OCI-LY7 (cell line): Measurements from ENCODE around the gene SLC25A47. TPM values are rescaled to one million over a fixed set of nuclear protein-coding genes. Genes with fewer than 3 reads are reported as not detected.

Experiments
- BruUV-seq: library from RNA; stranded (reverse); fragments of 400-500 nt; replicated peaks from 2 replicates; lab custom pipeline; 2021; lab: Mats Ljungman, UMichigan
- CTCF ChIA-PET: fragments of 300-600 bp; sonication (Branson Sonifier 250); formaldehyde crosslinking; loops from one replicate; lab custom pipeline; 2022; ENCODE audit warnings: antibody characterized with exemption; ENCODE audit not compliant: unreplicated experiment; lab: Charles Lee
- POLR2A ChIA-PET: fragments of 300-600 bp; sonication (Branson Sonifier 250); formaldehyde crosslinking; loops from one replicate; lab custom pipeline; 2022; ENCODE audit warnings: antibody characterized with exemption; lab: Charles Lee
- DNase-seq: peaks from one replicate; pipeline ENCODE4 v3.0.0-alpha.2; 2015; ENCODE audit warnings: low spot score
- H2AFZ ChIP-seq: fragments of 200-600 bp; sonication (generic), shearing (Covaris generic); 2 replicates; pipeline ENCODE4 v1.6.1; 2014; ENCODE audit warnings: mild to moderate bottlenecking, antibody characterized with exemption, low read length, moderate library complexity
- H3K27ac ChIP-seq: fragments of 200-600 bp; sonication (generic); 2 replicates; pipeline ENCODE4 v1.5.1; 2014; ENCODE audit warnings: mixed run types, low read depth, mild to moderate bottlenecking, moderate library complexity, low read length, inconsistent platforms; ENCODE audit not compliant: poor library complexity, severe bottlenecking
- H3K36me3 ChIP-seq: fragments of 200-600 bp; sonication (generic); 2 replicates; pipeline ENCODE4 v1.6.1; 2014; ENCODE audit warnings: mild to moderate bottlenecking, antibody characterized with exemption, low read length, moderate library complexity, mixed read lengths; ENCODE audit not compliant: insufficient read depth
- H3K4me1 ChIP-seq: fragments of 200-600 bp; sonication (generic); 2 replicates; pipeline ENCODE4 v1.5.1; 2014; ENCODE audit warnings: mild to moderate bottlenecking, low read length; ENCODE audit not compliant: insufficient read depth, poor library complexity, severe bottlenecking
- H3K4me2 ChIP-seq: fragments of 200-600 bp; sonication (generic); 2 replicates; pipeline ENCODE4 v1.6.1; 2014; ENCODE audit warnings: mild to moderate bottlenecking, low read length
- H3K4me3 ChIP-seq: fragments of 200-600 bp; sonication (generic); 2 replicates; pipeline ENCODE4 v1.5.1; 2014; ENCODE audit warnings: mild to moderate bottlenecking, low read depth, low read length; ENCODE audit not compliant: poor library complexity, severe bottlenecking
- H3K79me2 ChIP-seq: fragments of 200-600 bp; sonication (generic); 2 replicates; pipeline ENCODE4 v1.6.1; 2016; ENCODE audit warnings: low read depth, mild to moderate bottlenecking, low read length, moderate library complexity, mixed read lengths; ENCODE audit not compliant: insufficient read depth
- H3K9me2 ChIP-seq: fragments of 200-600 bp; sonication (generic); 2 replicates; pipeline ENCODE4 v1.6.1; 2016; ENCODE audit warnings: mild to moderate bottlenecking, low read length, mixed read lengths; ENCODE audit not compliant: insufficient read depth
- H3K9me3 ChIP-seq: fragments of 200-600 bp; sonication (generic); 2 replicates; pipeline ENCODE4 v1.6.1; 2014; ENCODE audit warnings: mild to moderate bottlenecking, mixed run types, low read length, mixed read lengths
- H4K20me1 ChIP-seq: fragments of 200-600 bp; sonication (generic); 2 replicates; pipeline ENCODE4 v1.6.1; 2014; ENCODE audit warnings: mild to moderate bottlenecking, antibody characterized with exemption, low read length, moderate library complexity, mixed read lengths; ENCODE audit not compliant: insufficient read depth
- EZH2phosphoT487 ChIP-seq: fragments of 200-600 bp; sonication (generic); IDR thresholded peaks from 2 replicates; pipeline ENCODE4 v1.6.1; 2018; ENCODE audit warnings: low read depth, borderline replicate concordance, mild to moderate bottlenecking, mixed run types, antibody characterized with exemption, low read length, moderate library complexity, mixed read lengths
- intact Hi-C: fragments of 100-400 bp; cut with micrococcal nuclease; formaldehyde crosslinking; loops from one replicate; pipeline ENCODE4 v1.10.0; 2022; ENCODE audit not compliant: unreplicated experiment
- total RNA-seq, 2 experiments: library from RNA; depleted of rRNA in 1 of 2; stranded (reverse); fragments of >200 nt in 1 of 2; shearing (Covaris generic) in 1 of 2; gene quantifications; 2 replicates each; pipeline ENCODE4 v1.2.3, GENCODE V29; 2014 to 2022
- TF ChIP-seq, protein P1 (sequence below): fragments of 200-600 bp; sonication (generic); conservative IDR thresholded peaks from 2 replicates; pipeline ENCODE4 v1.5.1; 2014; ENCODE audit warnings: mild to moderate bottlenecking, antibody characterized with exemption, low read length, moderate library complexity, mixed read lengths

SLC25A47 gene
- total RNA-seq, 2 experiments from 2014 or later, result 0.44 TPM; not detected in 1

DNA sequence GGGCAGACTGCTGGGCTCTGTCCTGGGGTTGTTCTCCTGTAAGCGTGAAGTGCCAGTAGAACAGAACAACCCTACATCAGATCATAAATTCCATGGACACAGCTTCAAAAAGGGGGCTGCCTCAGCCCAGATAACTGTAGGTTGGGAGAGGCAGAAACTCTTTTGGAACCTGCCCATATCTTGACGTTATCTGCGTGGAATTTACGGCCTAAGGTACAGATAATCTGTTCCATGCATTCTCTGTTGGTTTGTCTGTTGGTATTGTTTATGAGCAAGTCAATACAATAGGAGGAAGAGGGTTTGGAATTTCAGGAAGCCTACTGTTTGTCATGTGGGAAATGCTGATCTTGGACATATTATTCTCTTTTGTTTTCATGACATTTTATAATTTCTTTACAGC is 36.7 kb downstream of the SLC25A47 start:
- TF ChIP-seq, protein P1, sequence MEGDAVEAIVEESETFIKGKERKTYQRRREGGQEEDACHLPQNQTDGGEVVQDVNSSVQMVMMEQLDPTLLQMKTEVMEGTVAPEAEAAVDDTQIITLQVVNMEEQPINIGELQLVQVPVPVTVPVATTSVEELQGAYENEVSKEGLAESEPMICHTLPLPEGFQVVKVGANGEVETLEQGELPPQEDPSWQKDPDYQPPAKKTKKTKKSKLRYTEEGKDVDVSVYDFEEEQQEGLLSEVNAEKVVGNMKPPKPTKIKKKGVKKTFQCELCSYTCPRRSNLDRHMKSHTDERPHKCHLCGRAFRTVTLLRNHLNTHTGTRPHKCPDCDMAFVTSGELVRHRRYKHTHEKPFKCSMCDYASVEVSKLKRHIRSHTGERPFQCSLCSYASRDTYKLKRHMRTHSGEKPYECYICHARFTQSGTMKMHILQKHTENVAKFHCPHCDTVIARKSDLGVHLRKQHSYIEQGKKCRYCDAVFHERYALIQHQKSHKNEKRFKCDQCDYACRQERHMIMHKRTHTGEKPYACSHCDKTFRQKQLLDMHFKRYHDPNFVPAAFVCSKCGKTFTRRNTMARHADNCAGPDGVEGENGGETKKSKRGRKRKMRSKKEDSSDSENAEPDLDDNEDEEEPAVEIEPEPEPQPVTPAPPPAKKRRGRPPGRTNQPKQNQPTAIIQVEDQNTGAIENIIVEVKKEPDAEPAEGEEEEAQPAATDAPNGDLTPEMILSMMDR, result no peak
- TF ChIP-seq EZH2phosphoT487, result no peak
- Histone ChIP-seq H2AFZ (no peak overlapping the region), H3K9me3 (no peaks in the 10 kb centered on the region), H3K4me1 (no peaks in the 10 kb centered on the region), H3K27ac (no peak overlapping the region), H4K20me1 (no peaks in the 10 kb centered on the region), H3K4me2 (no peak overlapping the region), H3K36me3 (peaks cover 80% of the 10 kb centered on the region), H3K79me2 (no peaks in the 10 kb centered on the region), H3K9me2 (no peaks in the 10 kb centered on the region), H3K4me3 (no peak overlapping the region)
- CTCF ChIA-PET, result no interaction called here
- no TSS peak for BruUV-seq
- no peak for DNase-seq
- intact Hi-C loops, result no loop called here
- POLR2A ChIA-PET, result no interaction called here

DNA sequence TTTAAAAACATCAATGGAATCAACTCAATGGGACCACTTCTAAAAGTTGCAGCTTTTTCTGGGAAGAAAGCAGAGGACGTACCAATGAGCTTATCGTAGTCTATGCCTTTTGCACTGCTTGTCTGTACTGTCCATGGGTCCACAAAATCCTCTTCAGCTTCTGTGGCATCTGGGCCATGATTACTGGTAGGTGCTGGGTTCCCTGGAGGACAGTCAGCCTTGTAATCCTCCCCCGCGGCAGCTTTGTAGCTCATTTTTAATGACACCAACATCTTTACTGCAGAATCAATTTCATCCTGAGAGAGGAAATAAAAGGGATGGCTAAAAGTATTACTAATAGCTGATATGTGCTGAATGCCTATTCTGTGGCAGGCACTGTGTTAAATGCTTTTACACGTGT is 38.5 kb downstream of the SLC25A47 start:
- ChIA-PET CTCF (interaction anchor here (0.5 kb wide), 1 partner anchor 678 kb away, joined by 5 read pairs; the partner anchor contains the start of gene CYP46A1), POLR2A (interaction anchor here (0.5 to 1.7 kb wide), 3 partner anchors 8 to 1663 kb away, joined by 4 read pairs; a partner anchor contains a TSS)
- no peaks in the 10 kb centered on the region for H3K79me2 ChIP-seq
- no TSS peak for BruUV-seq
- intact Hi-C loops, result no loop called here
- H3K4me3 ChIP-seq, result no peak overlapping the region
- DNase-seq, result no peak
- H3K27ac ChIP-seq, result no peak overlapping the region
- no peaks in the 10 kb centered on the region for H3K9me2 ChIP-seq
- peaks cover 73% of the 10 kb centered on the region for H3K36me3 ChIP-seq
- H3K9me3 ChIP-seq, result no peaks in the 10 kb centered on the region
- H3K4me1 ChIP-seq, result no peaks in the 10 kb centered on the region
- no peak overlapping the region for H3K4me2 ChIP-seq
- no peaks in the 10 kb centered on the region for H4K20me1 ChIP-seq
- no peak overlapping the region for H2AFZ ChIP-seq
- no peak for TF ChIP-seq EZH2phosphoT487
- TF ChIP-seq, protein P1, result no peak

DNA sequence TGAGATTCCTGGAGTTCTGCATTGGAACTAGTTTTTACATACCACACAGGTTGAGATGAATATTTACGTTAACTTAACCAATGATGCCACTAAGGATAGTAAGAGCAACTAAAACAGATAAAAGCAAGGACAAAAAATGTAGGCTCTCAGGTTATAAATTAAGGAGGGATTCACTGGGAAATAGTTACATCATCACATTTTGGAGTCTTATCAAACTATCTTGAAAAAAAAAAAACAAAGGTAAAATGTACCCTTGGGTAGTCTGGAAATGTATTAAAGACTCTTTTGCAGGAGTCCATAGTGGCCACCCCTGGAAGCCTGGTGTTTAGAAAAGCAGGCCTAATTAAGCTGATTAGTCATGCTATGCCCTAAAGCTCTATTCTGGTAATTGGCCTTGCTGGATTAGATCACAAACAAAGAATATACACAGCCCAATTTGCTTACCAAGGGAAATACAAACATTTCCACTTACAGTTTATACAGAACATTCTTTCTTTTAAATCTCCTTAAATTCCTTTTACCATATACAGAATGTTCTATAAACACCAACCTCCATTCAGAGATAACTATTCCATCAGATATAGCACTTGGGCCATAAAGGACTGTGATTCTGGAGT is 39.3 kb downstream of the SLC25A47 start:
- no peak overlapping the region for H2AFZ ChIP-seq
- no peaks in the 10 kb centered on the region for H3K9me2 ChIP-seq
- ChIA-PET CTCF (no interaction called here), POLR2A (interaction anchor here (1.1 to 1.7 kb wide), 2 partner anchors 9 to 13 kb away, joined by 4 read pairs; a partner anchor contains a TSS)
- BruUV-seq, result no TSS peak
- no peaks in the 10 kb centered on the region for H3K79me2 ChIP-seq
- no peak overlapping the region for H3K4me3 ChIP-seq
- no peak overlapping the region for H3K4me2 ChIP-seq
- H3K27ac ChIP-seq, result no peak overlapping the region
- H4K20me1 ChIP-seq, result no peaks in the 10 kb centered on the region
- no peaks in the 10 kb centered on the region for H3K9me3 ChIP-seq
- no peak for DNase-seq
- H3K4me1 ChIP-seq, result no peaks in the 10 kb centered on the region
- intact Hi-C loops, result no loop called here
- TF ChIP-seq, protein P1, result no peak
- no peak for TF ChIP-seq EZH2phosphoT487
- peaks cover 66% of the 10 kb centered on the region for H3K36me3 ChIP-seq
